Esophagus mucosa (tissue), 1 donor: ENCODE results near the gene DDX1. TPM values are rescaled to one million over a fixed set of nuclear protein-coding genes. Genes with fewer than 3 reads are reported as not detected.
"Not testable (repeated sequence)": the region's sequence is repeated elsewhere in the genome, so short reads cannot be mapped to it uniquely, and the experiment has no call there.

Experiments used
- ATAC-seq: fragments of 200-7000 bp; cut with Tn5 transposase; one replicate; pipeline ENCODE4 v1.9.1; 2020
- total RNA-seq: library from RNA; stranded (reverse); gene quantifications from one replicate; pipeline ENCODE4 v1.2.4, GENCODE V29; 2023
- donor health status: DM: yes; HTN: yes; CAD: no.

Gene DDX1
- total RNA-seq, 1 donor from 2014 or later, result 63.5 TPM

GRCh38 chr2:15595936-15596335 is 4.3 kb downstream of the DDX1 start:
- no peak for ATAC-seq

GRCh38 chr2:15596350-15596749 is 4.7 kb downstream of the DDX1 start:
- no peak for ATAC-seq

- no peak for ATAC-seq
Observed at GRCh38 chr2:15596968-15597367, 5.3 kb downstream of the DDX1 start.

GRCh38 chr2:15599994-15600393 is 8.3 kb downstream of the DDX1 start:
- ATAC-seq, result no peak

- ATAC-seq, result no peak
Observed at GRCh38 chr2:15601681-15602080, 10.0 kb downstream of the DDX1 start.

GRCh38 chr2:15602393-15602792 is 10.7 kb downstream of the DDX1 start:
- ATAC-seq, result no peak

GRCh38 chr2:15603044-15603765 is 11.5 kb downstream of the DDX1 start:
- no peak for ATAC-seq

- no peak for ATAC-seq
Observed at GRCh38 chr2:15603948-15604347, 12.3 kb downstream of the DDX1 start.

GRCh38 chr2:15605721-15606120 is 14.1 kb downstream of the DDX1 start:
- ATAC-seq, result no peak

GRCh38 chr2:15606481-15607441 is 15.1 kb downstream of the DDX1 start:
- no peak for ATAC-seq

GRCh38 chr2:15607709-15608391 is 16.2 kb downstream of the DDX1 start:
- ATAC-seq, result no peak

- ATAC-seq, result no peak
Observed at GRCh38 chr2:15608392-15608761, 16.7 kb downstream of the DDX1 start.

GRCh38 chr2:15609341-15610042 is 17.8 kb downstream of the DDX1 start:
- ATAC-seq, result no peak

- no peak for ATAC-seq
Observed at GRCh38 chr2:15610430-15610952, 18.8 kb downstream of the DDX1 start.

GRCh38 chr2:15612101-15612500 is 20.4 kb downstream of the DDX1 start:
- not testable (repeated sequence) for ATAC-seq

GRCh38 chr2:15613736-15614429 is 22.2 kb downstream of the DDX1 start:
- no peak for ATAC-seq

- ATAC-seq, result no peak
Observed at GRCh38 chr2:15614545-15615300, 23.1 kb downstream of the DDX1 start.

GRCh38 chr2:15615301-15615920 is 23.7 kb downstream of the DDX1 start:
- no peak for ATAC-seq

GRCh38 chr2:15616429-15616828 is 24.8 kb downstream of the DDX1 start:
- ATAC-seq, result no peak
